RKO (cell line): ENCODE results near the gene CYB561.

ENCODE experiments used
- DNase-seq: peaks from one replicate; pipeline ENCODE4 v3.0.0-alpha.2; 2016; ENCODE audit warnings: low spot score

Gene CYB561

GRCh38 chr17:63433746-63434591, 12.1 kb downstream of the CYB561 start:
- no peak for DNase-seq

- no peak for DNase-seq
Observed at GRCh38 chr17:63431939-63432804, 13.9 kb downstream of the CYB561 start.

- no peak for DNase-seq
Observed at GRCh38 chr17:63431618-63431938, 14.5 kb downstream of the CYB561 start.

- no peak for DNase-seq
Observed at GRCh38 chr17:63430223-63430622, 15.9 kb downstream of the CYB561 start.

- no peak for DNase-seq
Observed at GRCh38 chr17:63429766-63430165, 16.3 kb downstream of the CYB561 start.

GRCh38 chr17:63426917-63427308, 19.2 kb downstream of the CYB561 start:
- no peak for DNase-seq

GRCh38 chr17:63426041-63426916, 19.8 kb downstream of the CYB561 start:
- no peak for DNase-seq

- peak; percentile 78 for DNase-seq
Observed at GRCh38 chr17:63425483-63425882, 20.6 kb downstream of the CYB561 start.

- DNase-seq: no peak
Observed at GRCh38 chr17:63423963-63424362, 22.1 kb downstream of the CYB561 start.

GRCh38 chr17:63423251-63423950, 22.7 kb downstream of the CYB561 start:
- DNase-seq: no peak

GRCh38 chr17:63421681-63422645, 24.1 kb downstream of the CYB561 start:
- DNase-seq: no peak

- no peak for DNase-seq
Observed at GRCh38 chr17:63420868-63421680, 25.0 kb downstream of the CYB561 start.

- no peak for DNase-seq
Observed at GRCh38 chr17:63419949-63420867, 25.9 kb downstream of the CYB561 start.

GRCh38 chr17:63419398-63419797, 26.7 kb downstream of the CYB561 start:
- no peak for DNase-seq

GRCh38 chr17:63418540-63418939, 27.6 kb downstream of the CYB561 start:
- no peak for DNase-seq

GRCh38 chr17:63414222-63414621, 31.9 kb downstream of the CYB561 start:
- no peak for DNase-seq

- DNase-seq: no peak
Observed at GRCh38 chr17:63413128-63413527, 33.0 kb downstream of the CYB561 start.

- no peak for DNase-seq
Observed at GRCh38 chr17:63412234-63412633, 33.9 kb downstream of the CYB561 start.
